ENCODE data around the gene PRDM11.
"Not testable (repeated sequence)": the region's sequence is repeated elsewhere in the genome, so short reads cannot be mapped to it uniquely, and the experiment has no call there.

PRDM11 gene

GRCh38 chr11:45146072-45147016 lies at the start of gene PRDM11:
Gene PRDM11, plus strand, starts transcription at chr11:45146639. Its CDS starts 35,128 bp downstream, at chr11:45181767.
- peak; percentile 42 for DNase-seq

- DNase-seq = no peak
Observed at GRCh38 chr11:45097721-45098493, 48.5 kb upstream of the PRDM11 start.

- no peak for DNase-seq
Observed at GRCh38 chr11:45098929-45099328, 47.5 kb upstream of the PRDM11 start.

GRCh38 chr11:45100339-45100738 lies 46.1 kb upstream of the PRDM11 start:
- no peak for DNase-seq

GRCh38 chr11:45102361-45102809 lies 44.1 kb upstream of the PRDM11 start:
- no peak for DNase-seq

- DNase-seq = no peak
Observed at GRCh38 chr11:45102810-45103621, 43.4 kb upstream of the PRDM11 start.

- DNase-seq = no peak
Observed at GRCh38 chr11:45104006-45104789, 42.2 kb upstream of the PRDM11 start.

GRCh38 chr11:45104790-45105084 lies 41.7 kb upstream of the PRDM11 start:
- DNase-seq = no peak

- DNase-seq = peak; percentile 82
Observed at GRCh38 chr11:45105233-45105983, 41.0 kb upstream of the PRDM11 start.

- DNase-seq = no peak
Observed at GRCh38 chr11:45105984-45106375, 40.5 kb upstream of the PRDM11 start.

- no peak for DNase-seq
Observed at GRCh38 chr11:45106440-45106839, 40.0 kb upstream of the PRDM11 start.

- DNase-seq = no peak
Observed at GRCh38 chr11:45107029-45107428, 39.4 kb upstream of the PRDM11 start.

GRCh38 chr11:45108070-45109064 lies 38.1 kb upstream of the PRDM11 start:
- no peak for DNase-seq

GRCh38 chr11:45109400-45109799 lies 37.0 kb upstream of the PRDM11 start:
- DNase-seq = no peak

GRCh38 chr11:45110562-45110961 lies 35.9 kb upstream of the PRDM11 start:
- peak; percentile 58 for DNase-seq

- no peak for DNase-seq
Observed at GRCh38 chr11:45113807-45114206, 32.6 kb upstream of the PRDM11 start.

GRCh38 chr11:45127836-45128235 lies 18.6 kb upstream of the PRDM11 start:
- DNase-seq = not testable (repeated sequence)

- DNase-seq = no peak
Observed at GRCh38 chr11:45133878-45134277, 12.6 kb upstream of the PRDM11 start.

- DNase-seq = no peak
Observed at GRCh38 chr11:45141171-45141570, 5.3 kb upstream of the PRDM11 start.

- no peak for DNase-seq
Observed at GRCh38 chr11:45141631-45142030, 4.8 kb upstream of the PRDM11 start.
